Measurements from ENCODE around the gene OAF.

OAF gene

DNA sequence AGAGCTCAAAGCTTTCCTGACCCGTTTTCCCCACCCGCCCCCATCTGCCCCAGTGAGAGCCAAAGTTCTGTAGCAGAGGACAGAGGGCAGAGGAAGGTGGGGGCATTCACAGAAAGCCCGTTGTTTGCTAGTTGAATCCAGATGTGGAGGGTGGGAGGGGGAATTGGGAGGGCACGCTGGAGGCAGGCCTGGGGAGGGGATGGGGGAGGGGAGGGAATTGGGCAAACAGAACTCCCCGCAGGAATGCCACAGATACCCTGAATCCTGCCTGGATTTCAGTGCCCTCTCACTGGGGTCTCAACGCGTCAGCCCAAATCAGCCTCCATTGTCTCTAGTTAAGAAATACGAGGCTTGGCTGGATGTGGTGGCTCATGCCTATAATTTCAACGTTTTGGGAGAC, 12.9 kb upstream of the OAF start:
- peaks cover 2% of the 10 kb centered on the region; the same call in 1 of the 2 replicates for H3K4me1 ChIP-seq
- DNase-seq = no peak
- H3K36me3 ChIP-seq = no peaks in the 10 kb centered on the region
- no peaks in the 10 kb centered on the region for H3K27me3 ChIP-seq
- no peaks in the 10 kb centered on the region for H3K9me3 ChIP-seq
- H3K4me3 ChIP-seq (ENCODE audit: low read depth, low read length) = no peak overlapping the region
- TF ChIP-seq, protein P1, sequence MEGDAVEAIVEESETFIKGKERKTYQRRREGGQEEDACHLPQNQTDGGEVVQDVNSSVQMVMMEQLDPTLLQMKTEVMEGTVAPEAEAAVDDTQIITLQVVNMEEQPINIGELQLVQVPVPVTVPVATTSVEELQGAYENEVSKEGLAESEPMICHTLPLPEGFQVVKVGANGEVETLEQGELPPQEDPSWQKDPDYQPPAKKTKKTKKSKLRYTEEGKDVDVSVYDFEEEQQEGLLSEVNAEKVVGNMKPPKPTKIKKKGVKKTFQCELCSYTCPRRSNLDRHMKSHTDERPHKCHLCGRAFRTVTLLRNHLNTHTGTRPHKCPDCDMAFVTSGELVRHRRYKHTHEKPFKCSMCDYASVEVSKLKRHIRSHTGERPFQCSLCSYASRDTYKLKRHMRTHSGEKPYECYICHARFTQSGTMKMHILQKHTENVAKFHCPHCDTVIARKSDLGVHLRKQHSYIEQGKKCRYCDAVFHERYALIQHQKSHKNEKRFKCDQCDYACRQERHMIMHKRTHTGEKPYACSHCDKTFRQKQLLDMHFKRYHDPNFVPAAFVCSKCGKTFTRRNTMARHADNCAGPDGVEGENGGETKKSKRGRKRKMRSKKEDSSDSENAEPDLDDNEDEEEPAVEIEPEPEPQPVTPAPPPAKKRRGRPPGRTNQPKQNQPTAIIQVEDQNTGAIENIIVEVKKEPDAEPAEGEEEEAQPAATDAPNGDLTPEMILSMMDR (IDR thresholded peaks at IDR 0.05; ENCODE audit: low read depth, low read length) = no peak

DNA sequence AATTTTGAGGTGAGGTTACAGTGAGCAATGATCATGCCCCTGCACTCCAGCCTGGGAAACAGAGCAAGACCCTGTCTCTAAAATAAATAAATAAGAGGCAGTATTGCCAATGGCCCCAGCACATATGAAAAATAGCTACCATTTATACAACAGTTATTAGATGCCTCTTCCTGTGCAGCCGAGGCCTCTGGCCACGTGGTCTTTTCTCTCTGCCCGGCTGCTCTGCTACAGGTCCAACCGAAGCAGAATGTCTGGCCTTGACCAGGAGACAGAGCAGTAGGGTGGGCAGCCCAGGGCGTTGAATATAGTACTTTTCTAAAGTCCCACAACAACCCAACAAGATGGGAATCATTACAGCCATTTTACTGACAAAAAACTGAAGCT, 12.4 kb upstream of the OAF start:
- H3K27me3 ChIP-seq = no peaks in the 10 kb centered on the region
- TF ChIP-seq, protein P1 (IDR thresholded peaks at IDR 0.05; ENCODE audit: low read depth, low read length) = no peak

DNA sequence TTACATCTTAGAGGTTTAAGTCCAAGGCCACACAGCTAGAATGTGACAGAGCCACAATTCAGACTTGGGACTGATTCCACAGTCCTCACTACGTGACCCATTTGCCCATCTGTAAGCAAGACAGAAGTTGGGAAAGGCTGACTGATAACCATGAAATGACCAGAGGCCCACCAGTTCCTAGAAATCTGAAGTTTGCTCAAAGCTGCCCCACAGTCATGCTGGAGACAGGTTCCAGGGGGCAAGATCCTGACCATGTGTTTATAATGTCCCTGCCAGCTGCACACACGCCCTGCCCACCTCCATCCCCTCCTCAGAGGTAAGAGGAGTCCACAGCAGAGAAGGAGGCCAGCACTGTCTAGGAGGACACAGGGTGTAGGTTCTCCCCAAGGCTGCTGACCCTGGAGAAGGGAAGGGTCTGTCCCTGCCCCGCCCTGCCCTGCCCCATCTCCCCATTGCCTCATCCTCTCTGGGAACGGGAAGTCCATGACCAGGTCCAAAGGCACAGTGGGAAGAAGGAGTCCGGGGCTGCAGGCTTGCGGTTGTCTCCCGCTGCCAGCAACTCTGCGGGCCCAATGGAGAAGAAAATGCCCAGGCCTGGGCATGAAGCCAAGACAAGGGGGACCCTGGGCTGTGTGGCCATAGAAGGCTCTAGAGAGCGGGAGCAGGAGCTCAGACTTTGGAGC, 11.9 kb upstream of the OAF start:
- Histone ChIP-seq H3K27me3 (no peaks in the 10 kb centered on the region), H3K36me3 (no peaks in the 10 kb centered on the region), H3K4me1 (no peaks in the 10 kb centered on the region), H3K4me3 (ENCODE audit: low read depth, low read length) (no peak overlapping the region), H3K9me3 (no peaks in the 10 kb centered on the region)
- no peak for DNase-seq
- TF ChIP-seq, protein P1 (IDR thresholded peaks at IDR 0.05; ENCODE audit: low read depth, low read length) = no peak

More for the DNA sequence above, 12.4 kb upstream of the OAF start:
- H3K9me3 ChIP-seq = no peaks in the 10 kb centered on the region
- H3K36me3 ChIP-seq = no peaks in the 10 kb centered on the region
- H3K4me1 ChIP-seq = no peaks in the 10 kb centered on the region
- no peak for DNase-seq
- H3K4me3 ChIP-seq (ENCODE audit: low read depth, low read length) = no peak overlapping the region

GRCh38 chr11:120199613-120200012, 11.2 kb upstream of the OAF start:
- no peaks in the 10 kb centered on the region for H3K27me3 ChIP-seq
- TF ChIP-seq, protein P1 (IDR thresholded peaks at IDR 0.05; ENCODE audit: low read depth, low read length) = no peak
- H3K9me3 ChIP-seq = no peaks in the 10 kb centered on the region
- no peaks in the 10 kb centered on the region for H3K36me3 ChIP-seq
- DNase-seq = no peak
- no peaks in the 10 kb centered on the region for H3K4me1 ChIP-seq
- no peak overlapping the region for H3K4me3 ChIP-seq (ENCODE audit: low read depth, low read length)

GRCh38 chr11:120200677-120201076, 10.2 kb upstream of the OAF start:
- Histone ChIP-seq H3K4me3 (ENCODE audit: low read depth, low read length) (no peak overlapping the region), H3K4me1 (no peaks in the 10 kb centered on the region), H3K27me3 (no peaks in the 10 kb centered on the region), H3K36me3 (no peaks in the 10 kb centered on the region), H3K9me3 (no peaks in the 10 kb centered on the region)
- TF ChIP-seq, protein P1 (IDR thresholded peaks at IDR 0.05; ENCODE audit: low read depth, low read length) = no peak
- no peak for DNase-seq

DNA sequence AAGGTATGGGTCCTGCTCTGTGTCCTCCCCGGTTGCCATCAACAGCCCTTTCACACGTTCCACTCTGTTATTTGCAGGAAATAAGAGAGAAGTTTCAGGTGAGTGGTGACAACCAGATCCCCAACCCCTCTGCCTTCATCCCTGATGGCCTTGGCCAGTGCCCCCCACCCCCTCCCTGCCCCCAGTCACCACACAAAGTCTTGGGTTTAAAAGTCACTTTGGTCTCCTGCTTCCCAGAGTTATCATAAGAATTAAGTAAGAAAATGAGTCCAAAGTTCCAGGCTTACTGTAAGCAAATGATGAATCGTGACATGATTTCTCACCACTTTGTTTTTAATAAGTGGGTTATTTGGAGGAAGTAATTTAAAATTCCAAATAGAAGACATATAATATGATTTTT, 9.2 kb upstream of the OAF start:
- Histone ChIP-seq H3K9me3 (no peaks in the 10 kb centered on the region), H3K27me3 (no peaks in the 10 kb centered on the region), H3K4me1 (no peaks in the 10 kb centered on the region), H3K36me3 (no peaks in the 10 kb centered on the region), H3K4me3 (ENCODE audit: low read depth, low read length) (no peak overlapping the region)
- TF ChIP-seq, protein P1 (IDR thresholded peaks at IDR 0.05; ENCODE audit: low read depth, low read length) = no peak
- no peak for DNase-seq

All from BE2C (cell line).